ENCODE data around the gene ABTB2.
A peak's percentile ranks its signal among the peaks of the same experiment; 100 is the strongest.

Gene ABTB2

GRCh38 chr11:34274712-34275398 lies 83.0 kb downstream of the ABTB2 start:
- no peak overlapping the region for H3K4me3 ChIP-seq (ENCODE audit: control insufficient read depth, low read depth, low read length)
- no peak for TF ChIP-seq CTCF (conservative IDR thresholded peaks at IDR 0.05; ENCODE audit: control insufficient read depth, insufficient read depth, low read depth, low read length)
- DNase-seq (ENCODE audit: low read depth), result peak; percentile 99

- no peak for DNase-seq (ENCODE audit: low read depth)
- H3K4me3 ChIP-seq (ENCODE audit: control insufficient read depth, low read depth, low read length), result no peak overlapping the region
- no peak for TF ChIP-seq CTCF (conservative IDR thresholded peaks at IDR 0.05; ENCODE audit: control insufficient read depth, insufficient read depth, low read depth, low read length)
These were observed 84.7 kb downstream of the ABTB2 start for GRCh38 chr11:34273099-34273498.

- H3K4me3 ChIP-seq (ENCODE audit: control insufficient read depth, low read depth, low read length), result no peak overlapping the region
- no peak for DNase-seq (ENCODE audit: low read depth)
- TF ChIP-seq CTCF (conservative IDR thresholded peaks at IDR 0.05; ENCODE audit: control insufficient read depth, insufficient read depth, low read depth, low read length), result no peak
These were observed 86.1 kb downstream of the ABTB2 start for GRCh38 chr11:34271727-34272126.

GRCh38 chr11:34270711-34271110 lies 87.1 kb downstream of the ABTB2 start:
- DNase-seq (ENCODE audit: low read depth), result no peak
- no peak for TF ChIP-seq CTCF (conservative IDR thresholded peaks at IDR 0.05; ENCODE audit: control insufficient read depth, insufficient read depth, low read depth, low read length)
- H3K4me3 ChIP-seq (ENCODE audit: control insufficient read depth, low read depth, low read length), result no peak overlapping the region

- no peak overlapping the region for H3K4me3 ChIP-seq (ENCODE audit: control insufficient read depth, low read depth, low read length)
- TF ChIP-seq CTCF (conservative IDR thresholded peaks at IDR 0.05; ENCODE audit: control insufficient read depth, insufficient read depth, low read depth, low read length), result no peak
- DNase-seq (ENCODE audit: low read depth), result no peak
These were observed 88.0 kb downstream of the ABTB2 start for GRCh38 chr11:34269694-34270245.

- DNase-seq (ENCODE audit: low read depth), result no peak
- no peak for TF ChIP-seq CTCF (conservative IDR thresholded peaks at IDR 0.05; ENCODE audit: control insufficient read depth, insufficient read depth, low read depth, low read length)
- no peak overlapping the region for H3K4me3 ChIP-seq (ENCODE audit: control insufficient read depth, low read depth, low read length)
These were observed 88.8 kb downstream of the ABTB2 start for GRCh38 chr11:34268906-34269430.
